GM03348 (cell line): ENCODE results near the gene KRTAP19-2.
"Not testable (repeated sequence)": the region's sequence is repeated elsewhere in the genome, so short reads cannot be mapped to it uniquely, and the experiment has no call there.

Source experiments
- DNase-seq: peaks from one replicate; pipeline ENCODE4 v3.0.0; 2012; ENCODE audit warnings: low spot score

The KRTAP19-2 gene, protein sequence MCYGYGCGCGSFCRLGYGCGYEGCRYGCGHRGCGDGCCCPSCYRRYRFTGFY

GRCh38 chr21:30487336-30487735 is at the start of gene KRTAP19-2:
Gene KRTAP19-2, minus strand, starts transcription at chr21:30487436. Its CDS starts 88 bp downstream, at chr21:30487348.
- DNase-seq, result no peak

- no peak for DNase-seq
Observed at GRCh38 chr21:30518876-30519275, 31.6 kb upstream of the KRTAP19-2 start.

DNA sequence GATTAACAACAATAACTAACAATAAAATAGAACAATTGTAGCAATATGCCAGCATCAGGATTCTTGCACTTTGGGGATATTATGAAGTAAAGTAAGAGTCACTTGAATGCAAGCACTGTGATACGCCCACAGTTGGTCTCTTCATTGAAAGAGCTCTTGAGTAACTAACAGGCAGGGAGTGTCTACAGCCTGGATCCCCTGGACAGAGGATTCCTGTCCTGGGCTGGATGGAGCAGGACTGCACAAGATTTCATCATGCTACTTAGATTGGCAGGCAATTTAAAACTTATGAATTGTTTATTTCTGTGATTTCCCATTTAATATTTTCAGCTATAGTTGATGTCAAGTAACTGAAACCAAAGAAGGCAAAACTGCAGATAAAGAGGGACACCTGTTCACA is 28.4 kb upstream of the KRTAP19-2 start:
- DNase-seq, result no peak

GRCh38 chr21:30505621-30506205 is 18.5 kb upstream of the KRTAP19-2 start:
- DNase-seq, result not testable (repeated sequence)

DNA sequence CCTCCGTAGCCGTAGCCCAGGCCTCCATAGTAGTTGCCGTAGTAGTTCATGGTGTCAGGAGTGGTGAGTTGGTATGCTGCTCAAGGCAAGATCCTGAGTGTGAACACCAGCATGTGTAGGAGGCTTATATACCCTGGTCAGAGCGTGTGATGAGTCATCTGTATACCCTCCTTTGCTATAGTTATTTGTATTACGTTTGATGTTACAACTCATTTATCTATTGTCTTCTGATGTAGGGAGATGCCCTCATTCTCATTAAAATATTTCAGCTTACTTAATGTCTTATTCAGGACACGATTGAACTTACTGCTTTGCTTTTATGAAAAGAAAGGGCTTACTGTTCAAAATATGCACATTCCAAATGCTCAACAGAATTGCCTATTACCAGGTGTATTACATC is 14.8 kb upstream of the KRTAP19-2 start, which contains the start of gene KRTAP19-5:
TSS of gene KRTAP19-5 (minus strand) at position 101 of the 400 bp plus-strand sequence. CDS start at position 50, 51 bp downstream.
- no peak for DNase-seq

GRCh38 chr21:30497065-30497464 is 9.8 kb upstream of the KRTAP19-2 start, which contains the start of gene KRTAP19-4:
Gene KRTAP19-4, minus strand, starts transcription at chr21:30497165. Its CDS starts 55 bp downstream, at chr21:30497110.
- DNase-seq, result no peak

DNA sequence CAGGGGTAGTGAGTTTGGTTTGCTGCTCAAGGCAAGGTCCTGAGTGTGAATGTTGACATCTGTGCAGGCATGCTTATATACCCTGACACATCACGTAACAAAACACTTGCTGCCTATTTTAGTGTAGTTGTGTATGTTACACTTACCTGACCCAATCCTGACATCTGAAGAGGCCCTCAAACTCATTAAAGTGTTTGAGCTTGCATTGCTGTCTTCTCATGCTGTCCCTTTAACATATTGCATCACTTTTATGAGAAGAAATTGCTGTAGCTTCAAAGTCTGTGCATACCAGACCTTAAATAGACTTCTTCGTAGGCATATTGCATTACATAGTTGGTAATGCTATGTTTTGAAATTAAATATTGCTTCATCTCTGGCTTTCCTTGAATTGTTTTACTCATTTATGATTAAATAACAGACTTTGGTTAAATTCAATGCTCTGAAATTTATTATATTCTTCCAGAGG is 4.8 kb upstream of the KRTAP19-2 start, which contains the start of gene KRTAP19-3:
TSS of gene KRTAP19-3 (minus strand) at position 51 of the 466 bp plus-strand sequence. CDS start 56 bp downstream, outside the sequence.
- DNase-seq, result no peak

DNA sequence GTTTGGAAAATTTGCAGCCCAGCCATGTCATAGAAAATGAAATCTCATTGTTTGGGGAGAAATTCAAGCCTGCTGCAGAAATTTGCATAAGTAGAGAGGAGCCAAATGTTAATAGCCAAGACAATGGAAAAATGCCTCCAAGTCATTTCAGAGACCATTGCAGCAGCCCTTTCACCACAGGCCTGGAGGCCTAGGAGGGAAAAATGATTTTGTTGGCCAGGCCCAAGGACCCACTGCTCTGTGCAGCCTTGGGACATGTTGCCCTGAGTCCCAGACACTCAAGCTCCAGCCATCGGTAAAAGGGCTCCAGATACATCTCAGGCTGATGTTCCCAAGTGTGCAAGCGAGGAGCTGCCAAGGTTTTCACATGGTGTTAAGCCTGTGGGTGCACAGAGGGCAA is 1.1 kb downstream of the KRTAP19-2 start:
- DNase-seq, result no peak

DNA sequence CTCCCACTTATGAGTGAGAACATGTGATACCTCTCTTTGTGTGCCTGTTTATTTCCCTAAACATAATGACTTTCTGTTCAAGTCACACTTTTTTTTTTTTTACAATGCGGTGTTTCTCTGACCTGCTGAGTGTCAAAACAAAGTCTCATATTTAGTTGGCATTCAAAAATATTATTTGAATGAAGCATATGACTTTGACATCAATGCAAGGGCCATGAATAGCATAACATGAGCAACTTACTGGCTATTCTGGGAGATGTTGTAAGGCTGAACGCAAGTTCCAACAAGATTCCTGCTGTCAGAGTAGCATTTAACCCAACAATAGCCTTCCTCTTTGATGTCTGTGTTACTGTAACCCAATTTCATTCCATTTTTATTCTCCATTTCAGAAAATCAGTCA is 5.1 kb downstream of the KRTAP19-2 start:
- no peak for DNase-seq

GRCh38 chr21:30480145-30480544 is 7.1 kb downstream of the KRTAP19-2 start, which contains the start of gene KRTAP19-1:
Gene KRTAP19-1, minus strand, starts transcription at chr21:30480367. Its CDS starts 50 bp downstream, at chr21:30480317.
- DNase-seq, result no peak

- no peak for DNase-seq
Observed at GRCh38 chr21:30479259-30479658, 8.0 kb downstream of the KRTAP19-2 start.

- no peak for DNase-seq
Observed at GRCh38 chr21:30478004-30478403, 9.2 kb downstream of the KRTAP19-2 start.

DNA sequence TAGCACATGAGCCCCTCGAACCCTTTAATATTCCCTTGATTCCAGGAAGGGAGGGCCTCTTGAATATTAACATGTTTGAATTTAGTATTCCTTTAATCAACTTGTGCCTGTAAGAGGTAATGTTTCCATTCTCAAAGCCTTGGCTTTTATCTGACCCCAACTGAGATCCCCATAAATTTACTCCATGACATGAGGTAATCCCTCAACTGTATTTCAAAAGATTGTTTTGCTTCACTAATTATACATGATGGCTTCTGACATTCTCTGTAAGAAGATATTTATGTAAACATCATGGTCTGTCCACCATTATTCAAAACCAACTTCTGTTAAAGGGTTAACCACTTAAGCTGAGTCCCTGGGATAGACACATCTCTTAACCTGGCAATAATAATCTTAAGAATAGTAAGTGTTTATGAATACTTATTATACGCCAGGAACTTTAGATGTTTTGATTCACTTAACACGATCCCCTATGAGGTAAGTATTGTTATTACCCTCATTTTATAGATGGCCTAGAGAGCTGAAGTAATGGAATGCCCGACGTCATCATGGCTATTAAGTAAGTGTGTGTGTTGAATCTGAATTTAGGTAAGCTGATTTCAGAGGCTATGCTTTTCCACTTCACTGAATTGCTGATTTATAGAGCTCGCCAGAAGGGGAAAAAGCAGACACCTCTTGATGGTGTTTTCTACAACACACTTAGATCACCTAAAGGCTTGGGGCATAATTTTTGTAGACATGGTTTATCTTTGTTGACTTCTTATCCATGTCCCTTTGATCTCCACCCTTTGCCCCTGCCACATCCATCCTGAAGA is 18.1 kb downstream of the KRTAP19-2 start:
- DNase-seq, result no peak

DNA sequence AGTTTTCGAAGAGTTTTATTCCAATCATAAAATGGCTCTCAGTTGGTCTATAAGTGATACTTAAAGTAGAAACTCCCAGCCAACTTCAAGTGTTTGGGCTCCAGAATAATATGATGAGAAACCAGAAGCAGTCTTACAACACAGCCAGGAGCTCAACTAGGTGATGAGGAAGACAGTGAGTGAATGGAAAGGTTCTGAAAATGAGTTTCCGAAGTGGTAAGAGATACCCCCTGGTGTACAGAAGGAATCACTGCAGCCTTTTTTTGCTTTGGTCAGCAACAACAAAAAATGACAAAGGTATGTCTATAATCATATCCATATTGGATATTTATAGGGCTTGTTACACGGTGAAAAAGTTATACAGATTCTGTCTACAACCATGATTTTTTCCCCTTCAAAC is 23.5 kb downstream of the KRTAP19-2 start:
- DNase-seq, result no peak

DNA sequence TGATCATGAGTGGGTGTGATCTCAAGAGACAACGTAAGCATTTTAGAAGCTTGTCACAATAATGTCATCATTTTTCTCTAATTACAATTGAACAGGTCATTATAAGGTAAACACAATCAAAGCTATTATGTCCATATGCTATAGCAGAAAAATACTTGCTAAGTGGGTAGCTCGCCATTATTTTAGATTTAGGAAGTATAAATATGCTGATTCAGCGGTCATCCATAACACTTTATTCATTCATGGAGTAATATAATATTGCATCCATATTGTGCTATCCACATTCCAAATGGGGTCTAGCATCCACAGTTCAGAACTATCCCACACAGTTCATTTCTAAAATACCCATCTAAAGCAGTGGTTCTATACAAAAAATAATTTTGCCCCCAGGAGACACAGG is 38.7 kb downstream of the KRTAP19-2 start:
- DNase-seq, result no peak

DNA sequence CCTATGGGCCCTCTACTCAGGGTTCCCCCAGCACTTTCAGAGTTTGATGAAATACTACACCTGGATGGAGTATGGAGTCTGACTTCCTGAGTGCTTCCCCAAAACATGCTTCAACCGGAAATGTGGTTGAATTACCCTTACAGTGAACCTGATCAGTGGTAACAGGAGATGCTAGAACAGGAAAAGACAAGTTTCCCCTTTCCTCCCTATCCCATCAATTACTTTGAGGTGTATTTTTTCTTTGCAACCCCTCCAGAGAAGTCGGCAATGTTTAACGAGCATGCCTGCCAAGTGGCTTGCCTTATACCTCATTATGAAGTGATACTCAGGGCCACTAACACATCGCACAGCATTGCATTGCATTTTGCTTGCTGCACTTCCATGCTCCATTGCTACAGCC is 40.2 kb downstream of the KRTAP19-2 start:
- DNase-seq, result no peak

DNA sequence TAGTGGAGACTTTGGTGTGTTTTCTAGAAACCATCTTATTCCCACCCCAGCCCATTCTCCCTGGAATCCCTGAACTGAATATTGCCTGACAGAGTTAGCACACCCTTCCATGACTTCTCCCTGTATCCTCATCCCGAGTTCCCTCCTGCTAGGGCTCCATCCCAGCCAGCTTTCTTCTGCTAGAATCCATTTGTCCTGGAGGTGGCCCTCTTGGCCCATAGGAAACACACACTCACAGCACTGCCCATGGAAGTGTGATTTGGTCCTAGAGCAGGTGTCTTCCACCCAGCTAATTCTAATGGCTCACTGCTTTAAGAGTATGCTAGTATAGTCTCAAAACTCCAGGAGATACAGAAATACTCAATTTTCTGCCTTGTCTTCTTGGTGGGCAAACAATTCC is 43.0 kb downstream of the KRTAP19-2 start:
- no peak for DNase-seq

- no peak for DNase-seq
Observed at GRCh38 chr21:30443226-30443625, 44.0 kb downstream of the KRTAP19-2 start.

DNA sequence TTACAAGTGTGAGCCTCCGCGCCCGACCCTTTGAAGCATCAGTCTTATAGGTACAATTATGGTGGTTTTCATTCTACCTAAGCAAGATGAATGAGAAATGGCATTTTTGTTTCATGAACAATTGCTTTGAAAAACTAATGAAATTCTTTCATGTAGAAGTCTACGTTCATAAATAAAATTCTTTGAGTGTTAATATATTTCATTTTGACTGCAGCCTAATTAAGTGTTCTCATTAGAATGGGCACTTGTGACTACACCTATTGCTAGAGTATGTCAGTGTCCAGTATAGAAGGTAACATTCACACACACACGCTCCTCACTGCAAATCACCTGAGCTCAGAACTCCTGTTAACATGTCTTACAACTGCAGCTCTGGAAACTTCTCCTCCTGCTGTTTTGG is 47.3 kb downstream of the KRTAP19-2 start, which contains the start of gene KRTAP15-1:
TSS of gene KRTAP15-1 (plus strand) at position 301 of the 400 bp plus-strand sequence. CDS start at position 354, 53 bp downstream.
- DNase-seq, result no peak
